Cardiac muscle cell (in vitro differentiated cells and primary cell): ENCODE data around the gene AATK. TPM values are rescaled to one million over a fixed set of nuclear protein-coding genes. Genes with fewer than 3 reads are reported as not detected.

ENCODE experiments used
- DNase-seq, 2 donors: peaks; one replicate each; pipeline versions ENCODE4 v3.0.0 to v3.0.0-alpha.2; 2010 to 2017; ENCODE audit warnings: low read depth in 1 of 2, low spot score in 1 of 2
- H3K27ac ChIP-seq: fragments of 200-600 bp; sonication (generic); 2 replicates; pipeline ENCODE4 v1.5.1; 2016
- H3K27me3 ChIP-seq: fragments of 200-600 bp; sonication (generic); 2 replicates; pipeline ENCODE4 v1.6.0; 2016; ENCODE audit warnings: control low read depth
- H3K36me3 ChIP-seq: fragments of 200-600 bp; sonication (generic); 2 replicates; pipeline ENCODE4 v1.5.1; 2016; ENCODE audit warnings: control low read depth
- H3K4me1 ChIP-seq: fragments of 200-600 bp; sonication (generic); 2 replicates; pipeline ENCODE4 v1.8.1; 2017; ENCODE audit warnings: low read depth, mild to moderate bottlenecking, mixed run types
- H3K4me3 ChIP-seq: fragments of 200-600 bp; sonication (generic); 2 replicates; pipeline ENCODE4 v1.5.1; 2016; ENCODE audit warnings: mild to moderate bottlenecking
- H3K9me3 ChIP-seq: fragments of 200-600 bp; sonication (generic); 2 replicates; pipeline ENCODE4 v1.5.1; 2017; ENCODE audit warnings: low read depth, mild to moderate bottlenecking, control low read depth
- polyA plus RNA-seq: library from polyadenylated mRNA; unstranded; fragments of >200 nt; fragmentation: Nextera tagmentation; extraction: Ambion mirVana; gene quantifications from 2 replicates; pipeline ENCODE4 v1.2.1, GENCODE V29; 2016
- total RNA-seq: library from RNA; depleted of rRNA; stranded (reverse); fragments of >200 nt; gene quantifications from 2 replicates; pipeline ENCODE4 v1.2.3, GENCODE V29; 2016
- TF ChIP-seq, protein P1 (sequence below): IDR thresholded peaks from 2 replicates; pipeline ENCODE4 v1.5.1; 2012; ENCODE audit warnings: low read depth, mild to moderate bottlenecking, low read length

Gene AATK
- total and polyA plus RNA-seq, 2 experiments from 2014 or later = 8.0 to 21.9 TPM

- no peak overlapping the region for H3K27ac ChIP-seq
- no peak overlapping the region for H3K4me3 ChIP-seq
- no peaks in the 10 kb centered on the region for H3K4me1 ChIP-seq
- H3K27me3 ChIP-seq = no peaks in the 10 kb centered on the region
- H3K9me3 ChIP-seq = no peaks in the 10 kb centered on the region
- DNase-seq = no peak
- H3K36me3 ChIP-seq = no peaks in the 10 kb centered on the region
- TF ChIP-seq, protein P1, sequence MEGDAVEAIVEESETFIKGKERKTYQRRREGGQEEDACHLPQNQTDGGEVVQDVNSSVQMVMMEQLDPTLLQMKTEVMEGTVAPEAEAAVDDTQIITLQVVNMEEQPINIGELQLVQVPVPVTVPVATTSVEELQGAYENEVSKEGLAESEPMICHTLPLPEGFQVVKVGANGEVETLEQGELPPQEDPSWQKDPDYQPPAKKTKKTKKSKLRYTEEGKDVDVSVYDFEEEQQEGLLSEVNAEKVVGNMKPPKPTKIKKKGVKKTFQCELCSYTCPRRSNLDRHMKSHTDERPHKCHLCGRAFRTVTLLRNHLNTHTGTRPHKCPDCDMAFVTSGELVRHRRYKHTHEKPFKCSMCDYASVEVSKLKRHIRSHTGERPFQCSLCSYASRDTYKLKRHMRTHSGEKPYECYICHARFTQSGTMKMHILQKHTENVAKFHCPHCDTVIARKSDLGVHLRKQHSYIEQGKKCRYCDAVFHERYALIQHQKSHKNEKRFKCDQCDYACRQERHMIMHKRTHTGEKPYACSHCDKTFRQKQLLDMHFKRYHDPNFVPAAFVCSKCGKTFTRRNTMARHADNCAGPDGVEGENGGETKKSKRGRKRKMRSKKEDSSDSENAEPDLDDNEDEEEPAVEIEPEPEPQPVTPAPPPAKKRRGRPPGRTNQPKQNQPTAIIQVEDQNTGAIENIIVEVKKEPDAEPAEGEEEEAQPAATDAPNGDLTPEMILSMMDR = no peak
Observed at GRCh38 chr17:81199482-81199830, 33.4 kb upstream of the AATK start.

- TF ChIP-seq, protein P1 = no peak
- H3K9me3 ChIP-seq = no peaks in the 10 kb centered on the region
- H3K4me1 ChIP-seq = no peaks in the 10 kb centered on the region
- no peaks in the 10 kb centered on the region for H3K36me3 ChIP-seq
- no peak for DNase-seq
- H3K4me3 ChIP-seq = no peak overlapping the region
- no peak overlapping the region for H3K27ac ChIP-seq
- H3K27me3 ChIP-seq = no peaks in the 10 kb centered on the region
Observed at GRCh38 chr17:81198826-81199481, 32.9 kb upstream of the AATK start.

GRCh38 chr17:81197831-81198490 is 31.9 kb upstream of the AATK start:
- Histone ChIP-seq H3K36me3 (no peaks in the 10 kb centered on the region), H3K9me3 (no peaks in the 10 kb centered on the region), H3K27me3 (no peaks in the 10 kb centered on the region), H3K27ac (no peak overlapping the region), H3K4me3 (no peak overlapping the region), H3K4me1 (no peaks in the 10 kb centered on the region)
- TF ChIP-seq, protein P1 = no peak
- no peak for DNase-seq

DNA sequence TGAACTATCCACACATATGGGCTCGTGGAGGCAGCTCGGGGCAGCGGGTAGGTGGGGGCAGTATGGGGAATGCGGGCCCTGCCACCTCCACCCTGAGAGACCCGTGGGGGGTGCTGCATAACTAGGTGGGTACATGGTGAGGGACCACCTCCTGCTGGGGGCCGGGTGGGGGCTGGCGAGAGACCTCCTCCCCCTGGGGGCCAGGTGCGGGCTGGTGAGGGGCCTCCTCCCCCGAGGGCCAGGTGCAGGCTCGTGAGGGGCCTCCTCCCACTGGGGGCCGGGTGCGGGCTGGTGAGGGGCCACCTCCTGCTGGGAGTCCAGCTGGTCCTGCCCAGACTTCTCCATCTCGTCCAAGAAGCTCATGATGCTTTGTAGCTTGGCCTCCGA is 31.4 kb upstream of the AATK start:
- TF ChIP-seq, protein P1 = no peak
- Histone ChIP-seq H3K27ac (no peak overlapping the region), H3K4me1 (no peaks in the 10 kb centered on the region)

DNA sequence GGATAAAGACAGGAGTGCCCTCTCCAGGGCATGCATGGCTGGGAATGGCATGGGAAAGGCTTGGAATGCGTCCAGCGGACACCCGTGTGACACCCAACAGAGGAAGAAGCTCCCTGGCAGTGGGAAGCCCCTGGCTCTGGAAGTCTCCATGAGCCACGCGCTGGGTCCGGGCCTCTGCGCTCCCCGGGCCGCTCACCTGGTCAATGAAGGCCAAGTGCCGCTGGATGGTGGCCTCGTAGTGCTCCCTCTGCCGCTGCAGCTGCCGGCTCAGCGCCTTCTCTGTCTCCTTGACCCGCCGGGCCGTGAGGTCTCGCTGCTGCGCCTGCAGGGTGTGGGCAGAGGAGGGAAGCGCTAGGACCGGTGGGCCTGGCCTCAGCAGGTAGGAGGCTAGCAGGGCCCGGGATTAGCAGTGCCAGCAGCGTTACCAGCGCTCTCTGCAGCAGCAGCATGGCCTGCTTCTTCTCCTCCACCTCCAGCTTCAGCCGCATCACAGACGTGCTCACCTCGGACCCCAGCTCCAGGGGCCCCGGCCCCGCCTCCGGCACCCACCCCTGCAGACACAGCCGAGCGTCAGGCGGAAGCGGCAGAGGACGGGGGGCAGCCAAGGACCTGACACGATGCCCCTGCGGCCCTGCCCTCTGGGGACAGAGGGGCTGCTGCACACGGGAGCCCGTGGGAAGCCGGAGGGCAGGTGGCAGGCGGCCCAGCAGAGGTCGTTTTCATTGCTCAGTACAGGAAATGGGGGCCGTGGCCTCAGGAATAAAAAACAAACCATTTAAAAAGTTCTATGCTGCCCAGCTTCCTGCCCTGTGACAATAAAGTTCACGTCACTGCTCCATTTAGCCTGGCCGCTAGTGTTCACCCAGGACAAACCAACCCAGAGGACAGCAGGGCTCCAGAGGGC is 30.7 kb upstream of the AATK start:
- H3K27ac ChIP-seq = no peak overlapping the region
- H3K4me3 ChIP-seq = no peak overlapping the region
- H3K9me3 ChIP-seq = no peaks in the 10 kb centered on the region
- H3K4me1 ChIP-seq = no peaks in the 10 kb centered on the region
- H3K27me3 ChIP-seq = no peaks in the 10 kb centered on the region
- H3K36me3 ChIP-seq = no peaks in the 10 kb centered on the region
- DNase-seq = no peak
- TF ChIP-seq, protein P1 = no peak

More for the DNA sequence above, 31.4 kb upstream of the AATK start:
- no peaks in the 10 kb centered on the region for H3K36me3 ChIP-seq
- no peak for DNase-seq
- no peaks in the 10 kb centered on the region for H3K9me3 ChIP-seq
- no peaks in the 10 kb centered on the region for H3K27me3 ChIP-seq
- no peak overlapping the region for H3K4me3 ChIP-seq
